Activated CD8-positive, alpha-beta memory T cell treated with anti-CD3 and anti-CD28 coated beads, Interleukin-2, amount 50 U/mL, for 4 hours (primary cell): Measurements from ENCODE around the gene SMIM23.

ENCODE experiments used
- DNase-seq: peaks from one replicate; pipeline ENCODE4 v3.0.0-alpha.2; 2020

The SMIM23 gene

DNA sequence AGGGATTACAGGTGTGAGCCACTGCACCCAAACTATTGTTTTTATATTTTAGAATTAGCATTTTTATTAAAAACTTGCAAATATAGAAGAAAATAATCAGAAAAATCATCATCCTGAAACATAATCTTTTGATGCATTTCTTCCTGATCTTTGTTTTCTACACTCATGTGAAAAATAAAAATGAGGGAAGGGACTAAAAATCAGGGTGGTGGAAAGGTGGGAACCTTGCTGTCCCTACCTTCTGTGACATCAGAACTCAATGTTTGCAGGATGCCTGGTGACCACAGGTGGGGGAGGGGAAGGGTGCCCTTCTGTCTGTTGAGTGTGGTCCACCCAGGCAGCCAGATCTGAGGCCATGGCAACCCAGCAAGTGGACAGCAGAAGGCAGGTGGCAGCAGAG is at the start of gene SMIM23:
TSS of gene SMIM23 (plus strand) at position 301 of the 400 bp plus-strand sequence. CDS start at position 356, 55 bp downstream.
- DNase-seq: no peak

DNA sequence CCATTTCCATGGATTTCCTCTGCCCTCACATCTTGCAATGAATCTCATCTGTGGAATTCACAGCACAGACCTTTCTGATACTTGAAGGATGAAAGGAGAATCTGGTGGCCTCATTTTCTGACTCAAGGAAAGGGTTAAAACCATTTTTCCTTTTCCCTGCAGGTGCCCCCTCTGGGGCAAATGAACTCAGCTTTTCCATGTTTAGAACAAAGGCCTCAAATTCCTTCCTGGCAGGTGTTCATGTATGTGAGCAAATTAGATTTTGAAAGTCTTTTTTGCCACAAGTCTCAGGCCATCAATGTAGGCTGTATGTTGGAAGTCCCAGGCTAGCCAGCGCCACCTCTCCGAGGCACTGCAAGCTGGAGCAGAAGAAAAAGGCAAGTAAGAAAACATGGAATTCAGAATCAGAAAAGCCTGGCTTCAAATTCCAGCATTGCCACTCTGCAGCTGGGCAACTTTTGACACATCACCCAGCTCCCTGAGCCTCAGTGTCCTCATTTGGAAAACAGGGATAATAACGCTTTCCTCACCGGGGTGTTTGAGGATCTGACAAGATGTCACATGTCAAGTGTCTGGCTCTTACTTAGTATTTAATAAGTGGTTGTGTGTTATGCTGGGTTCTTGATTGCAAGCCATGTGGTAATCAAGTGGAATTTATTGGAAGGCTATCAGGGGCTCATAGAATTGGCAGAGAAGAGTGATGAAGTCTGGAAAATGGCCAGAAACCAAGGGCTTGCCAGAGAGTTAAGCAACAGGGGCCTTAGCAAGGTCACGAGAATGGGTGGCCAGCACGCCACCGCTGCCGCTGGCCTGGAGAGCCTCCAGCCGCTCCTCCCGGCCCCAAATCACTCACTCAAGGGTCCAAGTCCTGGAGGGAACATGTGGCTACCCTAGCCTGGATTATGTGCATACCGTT is 48.4 kb upstream of the SMIM23 start:
- no peak for DNase-seq

DNA sequence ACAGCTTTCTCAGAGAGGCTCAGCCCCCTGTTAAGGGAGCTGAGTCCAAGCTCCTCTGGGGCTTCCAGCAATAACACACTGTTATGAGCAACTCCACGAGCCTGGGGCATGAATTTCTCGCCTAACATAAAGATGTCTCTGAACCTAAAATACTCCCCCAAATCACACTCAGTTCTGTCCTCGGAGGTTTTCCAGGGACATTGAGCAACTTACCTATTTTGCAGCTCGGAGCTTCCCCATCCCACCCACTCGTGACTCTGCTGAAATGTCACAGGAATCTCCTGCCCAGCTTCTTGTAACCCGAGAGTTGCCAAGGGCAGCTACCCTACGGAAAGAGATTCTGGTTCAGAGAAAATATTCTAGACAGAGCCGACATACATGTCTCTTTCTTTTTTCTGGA is 47.1 kb upstream of the SMIM23 start:
- DNase-seq: no peak

DNA sequence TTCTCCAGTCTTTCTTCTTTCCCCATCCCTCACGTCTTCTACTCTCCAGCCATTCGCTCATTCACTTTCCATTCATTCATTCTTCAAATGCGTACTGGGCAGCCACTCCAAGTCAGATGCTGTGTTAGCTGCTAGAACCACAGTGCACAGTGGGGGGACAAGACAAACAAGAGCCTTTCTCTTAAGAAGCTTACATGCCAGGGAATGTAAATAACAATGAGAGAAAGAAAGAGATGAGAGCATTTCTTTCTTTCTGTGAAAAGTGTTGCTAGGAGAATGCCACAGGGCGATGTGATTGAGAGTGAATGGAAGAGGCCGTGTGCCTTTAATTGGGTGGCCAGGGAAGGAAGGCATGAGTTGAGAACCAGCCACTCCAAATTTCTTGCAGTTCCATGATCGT is 46.3 kb upstream of the SMIM23 start:
- DNase-seq: no peak

DNA sequence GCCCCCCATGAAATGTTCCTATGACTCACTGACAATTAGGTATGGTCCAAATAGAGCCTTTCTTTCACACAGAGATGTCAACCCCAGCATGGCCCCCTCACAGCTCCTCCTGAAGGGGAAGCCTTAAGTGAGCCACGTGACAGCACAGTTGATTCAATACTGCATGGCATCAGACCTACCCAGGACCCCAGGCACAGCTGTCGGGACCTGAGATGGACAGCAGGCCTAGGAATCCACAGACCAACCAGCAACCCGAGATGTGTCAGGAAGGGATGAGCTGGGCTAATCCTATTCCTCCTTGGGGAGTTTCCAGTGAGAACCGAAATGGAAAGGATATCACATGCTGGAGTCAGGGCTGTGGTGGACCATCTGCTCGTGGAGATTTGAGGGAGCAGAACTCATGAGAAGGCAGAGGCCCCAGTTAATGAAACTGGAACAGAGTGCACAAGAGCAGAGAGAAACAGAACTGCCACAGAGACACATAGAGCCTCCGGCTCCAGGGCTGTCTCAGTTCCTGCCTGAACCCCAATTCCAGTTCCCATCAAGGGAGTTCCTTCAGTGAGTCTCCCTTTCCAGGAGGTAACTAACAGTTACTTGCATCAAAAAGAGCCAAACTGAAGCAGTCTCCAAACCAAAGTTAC is 42.1 kb upstream of the SMIM23 start:
- no peak for DNase-seq

DNA sequence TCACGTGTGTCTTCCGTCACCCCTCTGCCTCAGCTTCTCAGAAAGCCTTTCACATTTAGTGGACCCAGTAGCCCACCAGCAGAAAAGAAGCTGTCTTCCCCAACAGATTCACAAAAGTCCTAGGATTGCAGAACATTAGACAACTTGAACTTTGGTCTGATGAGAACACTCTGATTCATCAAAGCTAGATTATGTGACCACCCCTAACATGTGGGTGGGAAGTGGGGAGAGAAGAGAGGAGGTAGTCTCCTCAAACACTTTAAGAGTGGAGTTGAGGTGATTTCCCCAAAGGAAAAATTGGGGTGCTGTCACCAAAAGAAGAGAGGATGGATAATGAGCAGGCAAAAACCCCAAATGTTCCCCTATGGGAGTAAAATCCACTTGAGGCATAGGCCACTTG is 41.4 kb upstream of the SMIM23 start:
- no peak for DNase-seq

DNA sequence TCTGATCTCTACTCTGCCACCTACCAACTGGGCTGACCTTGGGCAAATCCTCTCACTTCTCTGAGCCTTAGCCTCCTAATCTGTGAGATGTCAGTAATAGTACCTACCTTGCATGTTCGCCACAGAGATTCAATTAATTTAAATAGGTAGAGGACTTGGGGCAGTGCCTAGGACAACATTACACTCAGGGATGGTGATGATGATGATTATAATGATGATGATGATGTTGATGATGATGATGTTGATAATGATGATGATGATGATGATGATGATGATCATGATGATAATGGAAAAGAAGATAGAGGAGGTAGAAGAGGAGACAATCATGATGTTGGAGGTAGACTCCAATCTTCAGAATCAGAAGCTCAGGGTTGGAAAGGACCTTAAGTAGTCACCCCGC is 40.7 kb upstream of the SMIM23 start:
- no peak for DNase-seq

DNA sequence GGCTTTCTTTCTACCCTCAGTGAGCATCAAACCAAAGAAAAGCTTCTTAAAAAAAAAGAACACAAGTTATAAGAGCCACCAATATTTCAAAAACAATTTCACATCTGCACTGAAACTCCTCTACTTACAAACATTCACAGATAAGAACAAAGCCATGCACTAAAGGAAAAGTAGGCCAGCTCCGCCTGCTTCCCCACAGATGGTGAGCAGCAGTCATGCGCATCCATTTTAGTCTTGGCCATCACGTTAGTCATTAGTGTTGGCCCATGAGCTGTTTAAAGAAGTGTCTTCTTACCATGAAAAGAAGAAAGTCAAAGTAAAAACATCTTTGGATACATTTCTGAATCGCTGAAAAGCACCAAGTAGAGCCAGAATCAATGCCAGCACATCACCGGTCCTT is 40.0 kb upstream of the SMIM23 start:
- no peak for DNase-seq

DNA sequence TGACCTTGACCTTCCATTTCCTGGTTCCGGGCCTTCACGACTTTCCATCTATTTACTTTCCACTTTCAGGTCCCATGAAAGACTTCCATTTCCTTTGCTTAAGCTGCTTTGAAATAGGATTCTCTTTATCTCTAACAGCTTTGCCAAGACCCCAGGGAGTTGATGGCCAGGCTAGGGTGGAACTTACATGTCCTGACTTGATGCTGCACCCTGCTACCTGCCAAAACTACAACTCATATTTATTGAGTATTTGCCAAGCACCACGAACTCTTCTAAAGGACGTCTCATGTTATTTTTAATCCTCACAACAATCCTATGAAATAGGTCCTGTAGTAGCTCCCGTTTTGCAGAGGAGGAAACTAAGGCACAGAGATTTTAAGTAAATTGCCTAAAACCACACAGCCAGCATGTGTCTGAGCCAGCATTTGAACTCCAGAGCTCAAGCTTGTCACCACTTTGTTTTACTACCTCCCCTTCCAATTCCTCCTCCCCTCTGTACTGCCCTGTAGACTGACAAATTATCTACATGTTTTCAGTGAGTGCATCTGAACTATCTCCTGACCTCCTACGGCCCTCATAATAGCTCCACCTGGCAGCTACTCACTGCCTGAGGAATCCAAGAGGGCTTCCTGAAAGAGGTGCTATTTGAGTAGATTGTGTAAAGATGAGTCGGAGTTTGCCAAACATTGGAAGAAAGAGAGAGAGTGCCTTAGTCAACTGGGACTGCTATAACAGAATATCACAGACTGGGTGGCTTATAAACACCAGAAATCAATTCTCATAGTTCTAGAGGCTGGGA is 38.4 kb upstream of the SMIM23 start:
- no peak for DNase-seq

DNA sequence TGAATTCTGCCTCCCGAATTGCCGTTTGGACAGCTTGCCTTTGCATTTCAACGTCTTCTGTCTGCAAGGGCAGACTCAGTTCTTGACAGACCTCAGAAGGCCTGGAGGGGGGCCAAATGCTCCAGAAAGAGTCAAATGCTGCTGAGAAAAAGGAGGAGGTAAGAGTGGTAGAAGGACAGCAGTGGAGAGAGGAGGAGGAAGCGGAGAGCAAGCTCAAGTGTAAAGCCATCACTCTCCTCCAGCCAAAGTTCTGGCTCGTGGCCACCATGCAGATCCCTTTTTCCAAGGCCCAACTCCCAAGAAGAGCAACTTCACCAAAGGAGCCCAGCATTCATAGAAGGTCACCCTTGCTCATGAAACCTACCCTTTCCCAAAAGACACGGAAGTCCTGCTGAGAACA is 36.9 kb upstream of the SMIM23 start:
- no peak for DNase-seq

DNA sequence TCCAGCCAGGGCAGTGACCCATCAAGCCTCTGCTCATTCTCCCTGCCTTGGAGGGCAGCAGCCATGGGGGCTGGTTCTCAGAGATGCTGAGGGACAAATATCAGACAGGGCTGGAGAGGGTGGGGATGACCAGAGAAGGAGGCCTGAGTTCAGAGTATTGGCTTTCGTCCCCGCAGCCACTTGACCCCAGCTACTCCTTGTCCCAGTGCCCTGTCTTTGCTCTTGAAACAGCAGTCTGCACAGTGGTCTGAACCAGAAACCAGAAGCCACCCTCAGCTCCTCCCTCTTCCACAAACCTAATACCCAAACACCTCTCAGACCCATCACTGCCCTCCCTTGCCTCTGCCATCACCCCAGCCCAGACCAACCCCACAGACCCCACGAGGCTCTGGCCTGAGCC is 36.3 kb upstream of the SMIM23 start:
- no peak for DNase-seq

DNA sequence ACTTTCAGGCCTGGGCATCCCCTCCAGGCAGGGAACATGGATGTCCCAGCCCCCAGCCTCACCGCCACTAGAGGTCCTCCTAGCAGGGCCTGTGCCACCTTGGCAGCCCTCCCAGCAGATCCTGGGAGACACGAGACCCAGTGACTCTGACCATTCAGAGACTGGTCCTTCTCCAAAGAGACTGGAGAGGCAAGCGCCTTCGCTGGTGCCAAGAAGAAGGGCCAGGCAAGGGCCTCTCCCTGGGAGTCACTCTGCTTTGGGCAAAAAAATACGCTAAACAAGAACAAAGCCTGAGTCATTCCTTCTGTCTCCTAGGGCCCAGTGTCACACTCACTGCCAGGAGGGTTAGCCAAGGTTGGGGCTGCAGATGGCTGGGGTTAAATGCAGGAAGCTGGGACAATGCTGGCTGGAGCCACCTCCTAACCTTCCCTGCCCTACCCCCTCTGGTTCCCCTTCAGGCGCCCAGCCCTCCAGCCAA is 35.3 kb upstream of the SMIM23 start:
- no peak for DNase-seq

DNA sequence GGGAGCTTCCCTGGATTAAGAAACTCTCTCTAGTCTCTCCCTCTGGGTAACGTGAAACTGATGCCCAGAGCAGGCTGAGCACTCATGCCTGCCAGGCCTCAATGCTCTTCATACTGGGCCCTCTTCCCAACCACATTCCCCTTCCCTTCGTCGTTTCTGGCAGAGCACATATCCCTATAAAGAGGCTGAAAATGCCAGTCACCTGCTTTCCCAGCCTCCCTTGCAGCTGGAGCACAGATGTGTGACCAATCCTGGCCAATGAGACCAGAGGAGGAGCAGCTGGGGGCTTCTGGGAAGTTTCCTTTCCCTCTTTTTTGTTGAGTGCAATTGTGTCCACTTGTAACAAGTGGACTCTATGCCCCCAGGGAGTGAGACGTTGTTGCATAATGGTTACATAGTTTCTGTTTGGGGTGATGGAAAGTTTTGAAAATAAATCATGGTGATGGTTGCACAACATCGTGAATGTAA is 30.2 kb upstream of the SMIM23 start:
- no peak for DNase-seq

DNA sequence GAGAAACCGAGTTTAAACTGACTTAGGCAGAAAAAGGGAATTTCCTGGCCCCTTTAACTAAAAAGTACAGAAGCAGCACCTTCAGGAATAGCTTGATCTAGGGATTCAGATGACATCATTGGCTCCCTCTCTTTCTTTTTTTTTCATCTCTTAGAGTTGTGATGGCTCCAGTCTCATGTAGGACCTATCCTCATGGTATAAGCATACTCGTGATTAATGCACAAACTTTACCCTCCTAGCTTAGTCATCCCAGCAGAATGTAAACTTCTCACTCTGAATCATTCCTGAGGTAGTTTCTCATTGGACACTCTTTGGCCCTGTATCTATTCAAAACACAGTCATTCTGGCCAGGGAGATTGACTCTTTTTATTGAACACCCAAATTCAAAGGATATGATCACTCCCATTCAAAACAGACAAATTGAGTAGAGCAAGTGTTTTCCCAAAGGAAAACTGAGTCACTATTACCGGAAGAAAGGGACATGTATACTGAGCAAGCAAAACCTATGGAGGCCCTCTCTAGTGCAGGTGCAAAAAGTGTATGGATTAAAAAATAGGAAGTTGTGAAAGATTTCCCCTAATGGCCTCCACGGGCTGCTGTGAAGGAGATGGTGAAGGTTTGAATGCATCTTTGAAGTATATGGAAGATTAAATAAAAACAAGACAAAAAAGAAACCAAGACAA is 27.6 kb upstream of the SMIM23 start:
- no peak for DNase-seq

DNA sequence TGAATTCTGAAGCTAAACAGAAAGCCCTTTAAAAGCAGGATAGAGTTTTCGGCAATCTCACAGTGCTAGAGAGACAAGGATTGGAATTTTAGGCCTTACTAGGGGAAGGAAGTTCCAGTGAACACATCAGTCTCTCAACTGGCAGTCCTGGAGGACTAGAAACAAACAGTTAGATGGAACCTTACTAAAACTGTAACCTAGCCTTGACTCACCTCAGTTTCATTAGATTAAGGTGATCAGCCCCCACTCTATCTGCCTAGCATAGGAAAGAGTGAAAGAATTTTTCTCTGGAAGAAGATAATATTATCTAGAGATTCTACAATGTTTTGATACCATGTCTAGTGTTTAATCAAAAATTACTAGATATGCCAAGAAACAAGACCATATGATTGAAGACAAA is 25.8 kb upstream of the SMIM23 start:
- DNase-seq: no peak

DNA sequence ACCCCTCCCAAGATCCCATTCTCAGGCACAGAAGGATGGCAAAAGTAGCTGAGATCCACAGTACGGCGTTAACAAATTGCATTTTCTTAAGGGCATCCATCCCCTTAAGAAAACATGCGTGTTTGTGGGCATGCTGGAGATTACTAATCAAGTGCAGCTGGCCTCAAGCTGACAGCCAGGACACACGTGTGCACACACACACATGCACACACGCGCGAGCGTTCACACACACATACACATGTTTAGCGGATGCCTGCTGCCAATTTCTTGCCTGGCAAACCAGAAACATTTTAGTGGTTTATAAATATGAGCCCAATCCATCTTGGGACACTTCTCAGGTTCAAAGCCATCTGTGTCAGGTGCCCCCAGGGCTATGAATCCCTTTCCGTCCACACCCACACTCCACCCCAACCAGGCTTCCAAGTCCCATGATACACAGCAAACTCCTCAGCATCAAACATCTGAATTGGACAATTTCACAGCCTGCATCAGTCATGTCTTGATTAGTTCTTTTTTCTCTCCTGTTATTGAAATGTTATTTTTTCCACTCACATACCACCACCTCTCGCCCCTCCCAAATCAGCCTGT is 23.5 kb upstream of the SMIM23 start:
- DNase-seq: no peak

DNA sequence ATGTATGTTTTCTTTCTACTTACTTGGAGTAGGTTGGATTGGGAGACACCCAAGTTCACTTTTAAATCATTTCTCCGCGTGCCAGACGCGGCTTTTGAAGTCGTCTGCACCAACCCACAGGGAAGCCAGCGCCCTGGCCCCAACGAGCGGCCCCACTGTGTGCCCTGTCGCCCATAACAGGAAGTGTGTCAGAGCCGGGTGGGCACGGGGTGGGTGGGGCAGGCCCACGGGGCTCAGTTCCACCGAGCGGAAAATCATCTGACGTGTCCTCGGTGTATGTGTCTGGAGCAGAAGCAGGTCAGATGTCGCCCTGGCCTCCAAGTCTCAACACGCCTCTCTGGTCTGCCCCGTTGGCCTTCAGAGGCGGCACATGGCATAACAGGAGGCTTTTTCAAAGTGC is 22.7 kb upstream of the SMIM23 start:
- no peak for DNase-seq

DNA sequence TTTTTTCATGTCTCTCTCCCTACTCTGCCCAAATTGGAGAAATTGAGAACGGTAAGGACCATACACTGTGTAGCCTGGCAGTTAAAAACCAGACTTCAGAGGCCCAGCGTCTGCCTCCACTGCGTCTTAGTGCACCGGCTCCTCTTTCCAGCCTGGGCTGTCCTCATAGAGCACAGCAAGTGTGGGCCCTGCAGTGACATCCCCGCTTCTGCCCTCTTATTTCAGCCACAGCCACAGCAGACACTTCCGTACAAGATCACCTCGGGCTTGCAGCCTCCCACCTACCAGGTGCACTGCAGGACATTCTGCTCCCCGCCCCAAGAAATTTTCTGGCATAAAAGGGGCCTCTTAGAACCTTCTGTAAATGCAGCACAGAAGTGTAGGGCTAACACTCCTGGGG is 21.4 kb upstream of the SMIM23 start:
- DNase-seq: no peak

DNA sequence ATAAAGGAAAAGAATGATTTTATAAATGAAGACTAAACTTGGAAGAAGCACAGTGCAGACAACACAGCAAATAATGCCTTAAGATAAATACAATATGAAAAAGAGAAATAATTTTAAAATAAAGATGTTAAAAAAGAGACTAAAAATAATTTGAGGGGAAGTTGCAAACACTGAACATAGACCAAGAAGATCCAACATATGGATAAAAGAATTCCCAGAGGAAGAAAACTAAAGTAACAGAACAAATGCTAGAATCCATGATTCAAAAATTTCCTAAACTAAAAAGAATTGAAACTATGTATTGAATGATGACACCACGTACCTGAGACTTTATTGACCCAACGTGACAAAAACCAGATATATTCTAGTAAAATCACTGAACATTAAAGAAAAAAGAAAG is 18.7 kb upstream of the SMIM23 start:
- no peak for DNase-seq

DNA sequence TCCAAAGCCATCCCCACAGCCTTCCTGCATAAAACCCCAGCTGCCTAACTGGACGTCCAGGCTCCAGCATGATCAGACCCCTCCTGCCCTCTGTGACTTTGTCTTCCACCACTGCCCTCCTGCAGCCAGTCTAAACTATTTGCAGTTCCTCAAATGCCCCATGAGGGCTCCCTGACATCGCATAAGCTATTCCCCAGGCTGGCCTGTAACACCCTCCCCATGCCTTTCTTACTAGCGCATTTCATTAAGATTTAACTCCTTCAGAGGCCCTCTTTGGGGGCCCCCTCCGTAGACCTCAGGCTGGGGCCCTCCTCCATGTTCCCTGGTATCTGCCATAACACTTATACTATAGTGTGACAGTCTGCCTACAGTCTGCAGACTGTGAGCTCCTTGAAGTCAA is 15.5 kb upstream of the SMIM23 start:
- no peak for DNase-seq

DNA sequence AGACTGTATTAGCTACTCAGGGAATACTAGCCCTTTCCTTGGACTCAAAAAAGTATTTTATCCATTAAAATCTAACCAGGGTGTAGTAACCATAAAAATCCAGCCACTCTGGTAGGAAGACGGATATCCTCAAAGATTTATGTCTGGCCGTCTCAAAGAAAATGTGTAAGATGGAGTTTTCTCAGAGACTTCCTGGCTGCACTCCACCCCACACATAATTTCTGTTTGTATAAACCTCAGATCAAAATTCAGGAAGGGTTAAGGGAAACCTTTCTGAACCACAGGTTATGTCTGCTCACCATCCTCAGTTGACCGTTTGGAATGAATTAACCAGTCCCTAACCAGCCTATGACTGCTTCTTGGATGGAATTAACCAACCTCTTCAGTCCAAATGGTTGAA is 13.8 kb upstream of the SMIM23 start:
- DNase-seq: no peak

DNA sequence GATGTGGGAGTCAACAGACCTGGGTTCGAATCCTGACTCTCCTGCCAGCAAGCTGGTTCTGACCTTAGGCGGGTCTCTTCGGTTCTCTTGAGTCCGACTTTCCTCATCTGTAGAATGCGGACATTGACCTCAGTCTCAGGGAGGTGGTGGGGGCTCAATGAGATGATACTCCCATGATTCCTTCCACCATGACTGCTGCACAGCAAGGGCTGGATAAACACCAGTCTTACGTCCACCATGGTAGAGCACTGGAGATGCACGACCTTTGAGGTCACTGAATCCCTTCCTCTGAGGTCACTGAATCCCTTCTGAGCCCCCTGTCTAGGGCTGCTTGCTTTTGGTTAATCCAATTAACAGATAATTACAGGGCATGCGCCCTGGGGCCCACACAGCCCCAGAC is 12.5 kb upstream of the SMIM23 start:
- DNase-seq: no peak
